Activated CD8-positive, alpha-beta memory T cell treated with anti-CD3 and anti-CD28 coated beads for 36 hours (primary cell): ENCODE results near the gene VWF. TPM values are rescaled to one million over a fixed set of nuclear protein-coding genes. Genes with fewer than 3 reads are reported as not detected.
"Not testable (repeated sequence)": the region's sequence is repeated elsewhere in the genome, so short reads cannot be mapped to it uniquely, and the experiment has no call there.

ENCODE experiments used
- CTCF ChIA-PET: fragments of 350-600 bp; sonication (Branson Sonifier 250); formaldehyde crosslinking; loops from one replicate; lab custom pipeline; 2021; ENCODE audit warnings: antibody characterized with exemption; lab: Charles Lee
- POLR2A ChIA-PET: fragments of 350-600 bp; sonication (Branson Sonifier 250); formaldehyde crosslinking; loops from one replicate; lab custom pipeline; 2021; ENCODE audit warnings: antibody characterized with exemption; lab: Charles Lee
- total RNA-seq, 2 experiments: library from RNA; stranded (reverse); gene quantifications; one replicate each; pipeline ENCODE4 v1.2.3, GENCODE V29; 2021

The VWF gene
- under 1 TPM; 0.04 TPM for total RNA-seq

GRCh38 chr12:6124411-6125309 lies at the start of gene VWF:
TSS of gene VWF (minus strand) at chr12:6124670. CDS start at chr12:6123196, 1,474 bp downstream.
- ChIA-PET POLR2A (no interaction called here), CTCF (interaction anchor here (0.6 kb wide), 1 partner anchor 46 kb away, joined by 3 read pairs; no protein-coding TSS in a partner anchor)

- POLR2A ChIA-PET = no interaction called here
- CTCF ChIA-PET = no interaction called here
Measured at GRCh38 chr12:6172862-6173261, 48.4 kb upstream of the VWF start.

DNA sequence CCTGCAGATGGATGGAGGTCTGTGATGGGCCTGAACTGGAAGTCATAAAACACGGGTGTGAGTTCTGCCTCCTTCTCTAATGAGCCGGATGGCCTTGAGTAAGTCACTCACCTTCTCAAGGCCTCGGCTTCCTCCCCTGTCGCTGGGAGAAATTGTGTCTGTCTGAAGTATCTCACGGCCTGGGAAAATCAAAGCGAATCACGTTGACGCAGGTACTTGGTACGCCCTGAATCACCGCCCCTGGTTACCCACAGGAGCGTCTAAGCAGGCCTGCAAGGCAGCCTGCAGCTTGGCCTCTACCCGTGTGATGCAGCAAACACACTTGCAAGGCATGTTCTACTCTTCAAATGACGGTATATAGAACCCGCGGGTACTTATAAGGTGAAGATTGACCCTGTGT lies 47.6 kb upstream of the VWF start:
- ChIA-PET POLR2A (no interaction called here), CTCF (no interaction called here)

DNA sequence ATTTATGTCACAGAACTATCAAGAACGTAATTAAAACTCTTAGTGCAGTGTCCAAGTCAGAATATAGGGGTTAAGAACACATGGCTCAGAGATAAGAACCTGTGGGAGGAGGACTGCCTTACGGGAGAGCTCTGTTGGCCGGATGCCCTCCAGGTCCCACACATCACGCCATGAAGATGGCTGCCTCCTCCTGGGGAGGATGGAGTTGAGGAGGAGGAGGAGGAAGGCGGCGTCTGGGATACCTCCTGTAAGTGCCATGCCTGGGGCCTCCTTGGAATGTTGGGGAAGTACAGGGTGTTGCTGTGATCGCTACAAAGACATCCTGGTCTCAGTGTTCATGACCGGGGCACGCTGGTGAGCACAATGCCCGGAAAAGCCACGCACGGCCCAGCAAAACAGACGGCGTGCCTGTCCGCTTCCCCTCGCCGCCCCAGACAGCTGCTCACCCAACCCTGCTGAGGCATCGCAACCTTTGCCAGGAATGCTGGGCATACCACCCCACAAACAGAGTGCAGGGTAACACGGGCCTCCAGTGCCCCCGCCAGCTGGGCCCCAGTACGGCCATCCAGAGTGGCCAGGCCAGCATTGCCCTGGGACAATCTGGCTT lies 47.0 kb upstream of the VWF start:
- ChIA-PET CTCF (interaction anchor here (0.6 kb wide), 2 partner anchors 32 to 114 kb away, joined by 3 read pairs; no protein-coding TSS in a partner anchor), POLR2A (no interaction called here)

DNA sequence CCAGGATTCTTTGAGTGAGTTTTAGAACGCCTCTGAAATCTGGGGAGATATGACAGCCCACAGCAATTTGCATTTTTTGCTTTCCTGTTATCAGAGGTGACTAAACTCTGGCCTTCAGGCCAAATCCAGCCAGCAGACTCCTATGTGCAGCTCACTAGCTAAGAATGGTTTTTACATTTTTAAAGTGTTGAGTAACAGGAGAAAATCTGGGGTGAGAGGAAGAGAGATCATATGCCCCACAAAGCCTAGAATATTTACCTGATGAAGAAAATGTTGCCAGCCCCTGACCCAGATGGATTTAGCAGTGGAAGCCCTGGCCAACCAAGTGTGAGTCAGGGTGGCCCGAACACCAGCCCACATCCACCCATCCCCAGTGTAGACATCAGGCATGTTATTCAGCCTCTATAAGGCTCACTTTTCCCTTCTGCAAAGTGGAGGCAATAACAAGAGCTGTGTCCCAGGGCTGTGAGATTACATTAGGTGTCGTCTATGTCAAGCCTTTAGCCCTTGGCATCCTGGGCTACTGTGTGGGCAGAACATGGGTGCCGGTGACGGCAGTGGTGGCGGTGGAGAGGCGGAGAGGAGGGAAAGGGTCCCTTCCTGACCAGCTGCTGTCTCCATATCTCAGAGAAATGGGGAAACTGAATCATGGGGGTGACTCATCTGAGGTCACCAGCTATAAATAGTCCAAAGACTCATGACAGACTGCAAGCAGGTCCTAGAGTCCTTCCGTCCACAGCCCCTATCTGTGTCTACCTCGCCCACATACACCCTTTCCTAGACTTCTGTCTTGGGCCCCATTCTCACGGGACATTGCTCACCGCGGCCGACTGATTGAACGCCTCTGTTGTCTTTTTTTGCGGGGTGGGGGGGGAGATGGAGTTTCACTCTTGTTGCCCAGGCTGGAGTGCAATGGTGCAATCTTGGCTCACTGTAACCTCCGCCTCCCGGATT lies 43.1 kb upstream of the VWF start:
- ChIA-PET CTCF (interaction anchor here (1.4 kb wide), 1 partner anchor 27 kb away, joined by 3 read pairs; no protein-coding TSS in a partner anchor), POLR2A (interaction anchor here (0.7 to 1.1 kb wide), 3 partner anchors 26 to 153 kb away, joined by 3 read pairs; no protein-coding TSS in a partner anchor)

- CTCF ChIA-PET = no interaction called here
- POLR2A ChIA-PET = interaction anchor here (1.1 kb wide), 1 partner anchor 154 kb away, joined by 3 read pairs; no protein-coding TSS in a partner anchor
Measured at GRCh38 chr12:6166808-6167207, 42.3 kb upstream of the VWF start.

- CTCF ChIA-PET = no interaction called here
Measured at GRCh38 chr12:6165395-6165794, 40.9 kb upstream of the VWF start.

DNA sequence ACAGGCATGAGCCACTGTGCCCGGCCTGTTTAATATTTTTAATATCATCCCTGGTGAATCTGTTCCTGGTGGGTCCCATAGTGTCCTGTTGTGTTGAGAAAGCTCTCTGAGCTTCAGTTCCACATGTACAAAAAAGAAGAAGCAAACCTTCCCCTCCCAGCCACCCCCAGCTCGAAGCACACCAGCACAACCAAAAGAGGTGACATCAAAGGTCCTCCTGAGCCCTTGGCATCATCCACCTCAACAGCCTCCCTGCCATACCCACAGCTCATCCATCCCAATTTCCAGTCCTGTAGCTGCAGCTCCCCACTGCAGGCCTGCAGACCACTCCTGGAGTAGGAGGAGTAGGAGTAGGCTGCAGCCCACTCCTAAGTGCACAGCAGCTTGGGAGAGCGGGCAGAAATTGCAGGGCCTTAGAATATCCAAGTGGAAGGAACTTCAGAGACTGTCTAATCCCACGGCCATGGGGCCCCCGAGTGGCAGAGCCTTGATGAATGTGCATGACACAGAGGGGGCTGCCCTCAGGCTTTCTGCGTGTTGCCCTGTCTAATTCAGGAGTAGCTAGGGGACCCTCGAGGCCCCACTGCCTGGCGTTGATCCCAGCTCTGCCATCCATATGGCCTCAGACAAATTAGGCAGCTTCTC lies 39.1 kb upstream of the VWF start:
- ChIA-PET CTCF (interaction anchor here (1.1 kb wide), 1 partner anchor 32 kb away, joined by 3 read pairs; no protein-coding TSS in a partner anchor), POLR2A (interaction anchor here (0.6 kb wide), 1 partner anchor 11 kb away, joined by 4 read pairs; no protein-coding TSS in a partner anchor)

More at GRCh38 chr12:6165395-6165794, 40.9 kb upstream of the VWF start:
- POLR2A ChIA-PET = no interaction called here

DNA sequence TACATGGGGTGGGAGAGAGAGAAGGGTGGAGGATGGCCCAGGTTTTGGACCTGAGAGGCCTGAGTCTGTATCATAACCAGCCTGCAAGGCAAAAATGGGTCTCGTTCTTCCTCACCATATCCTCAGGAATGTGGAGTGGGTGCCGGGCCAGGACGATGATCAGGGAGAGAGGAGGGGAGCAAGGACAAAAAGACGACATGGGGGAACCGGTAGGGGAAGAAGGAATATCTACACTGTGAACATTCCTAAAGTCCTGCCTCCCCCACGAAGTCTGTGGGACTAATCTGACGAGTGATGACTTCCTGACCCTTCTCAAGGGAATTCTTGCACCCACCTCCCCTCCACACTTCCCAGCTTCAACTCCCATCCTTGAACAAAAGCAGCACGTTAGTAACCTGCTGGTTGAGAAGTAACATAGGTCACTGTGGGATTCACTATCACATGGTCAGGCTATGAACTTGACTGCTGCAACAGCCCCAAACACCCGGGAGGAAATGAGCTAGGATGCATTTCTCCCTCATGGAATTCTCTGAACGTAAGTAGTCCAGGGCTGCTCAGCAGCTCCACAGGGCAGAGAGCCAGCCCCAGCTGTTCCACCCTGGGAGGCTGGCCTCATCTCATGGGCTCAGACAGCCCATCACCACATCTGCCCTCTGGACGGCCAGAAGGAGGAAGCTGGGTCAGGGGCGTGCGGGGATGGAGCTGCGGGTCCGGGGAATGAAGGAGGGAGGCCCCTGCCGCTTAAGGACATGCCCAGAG lies 36.8 kb upstream of the VWF start:
- ChIA-PET CTCF (no interaction called here), POLR2A (no interaction called here)

DNA sequence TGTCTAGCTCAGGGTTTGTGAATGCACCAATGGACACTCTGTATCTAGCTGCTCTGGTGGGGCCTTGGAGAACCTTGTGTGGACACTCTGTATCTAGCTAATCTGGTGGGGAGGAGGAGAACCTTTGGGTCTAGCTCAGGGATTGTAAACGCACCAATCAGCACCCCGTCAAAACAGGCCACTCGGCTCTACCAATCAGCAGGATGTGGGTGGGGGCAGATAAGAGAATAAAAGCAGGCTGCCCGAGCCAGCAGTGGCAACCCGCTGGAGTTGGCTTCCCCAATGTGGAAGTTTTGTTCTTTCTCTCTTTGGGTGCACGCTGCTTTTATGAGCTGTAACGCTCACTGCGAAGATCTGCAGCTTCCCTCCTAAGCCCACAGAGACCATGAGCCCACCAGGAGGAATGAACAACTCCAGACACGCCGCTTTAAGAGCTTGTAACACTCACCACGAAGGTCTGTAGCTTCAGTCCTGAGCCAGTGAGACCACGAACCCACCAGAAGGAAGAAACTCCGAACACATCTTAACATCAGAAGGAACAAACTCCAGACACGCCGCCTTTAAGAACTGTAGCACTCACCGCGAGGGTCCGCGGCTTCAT lies 35.7 kb upstream of the VWF start:
- POLR2A ChIA-PET, CTCF ChIA-PET: not testable (repeated sequence)

DNA sequence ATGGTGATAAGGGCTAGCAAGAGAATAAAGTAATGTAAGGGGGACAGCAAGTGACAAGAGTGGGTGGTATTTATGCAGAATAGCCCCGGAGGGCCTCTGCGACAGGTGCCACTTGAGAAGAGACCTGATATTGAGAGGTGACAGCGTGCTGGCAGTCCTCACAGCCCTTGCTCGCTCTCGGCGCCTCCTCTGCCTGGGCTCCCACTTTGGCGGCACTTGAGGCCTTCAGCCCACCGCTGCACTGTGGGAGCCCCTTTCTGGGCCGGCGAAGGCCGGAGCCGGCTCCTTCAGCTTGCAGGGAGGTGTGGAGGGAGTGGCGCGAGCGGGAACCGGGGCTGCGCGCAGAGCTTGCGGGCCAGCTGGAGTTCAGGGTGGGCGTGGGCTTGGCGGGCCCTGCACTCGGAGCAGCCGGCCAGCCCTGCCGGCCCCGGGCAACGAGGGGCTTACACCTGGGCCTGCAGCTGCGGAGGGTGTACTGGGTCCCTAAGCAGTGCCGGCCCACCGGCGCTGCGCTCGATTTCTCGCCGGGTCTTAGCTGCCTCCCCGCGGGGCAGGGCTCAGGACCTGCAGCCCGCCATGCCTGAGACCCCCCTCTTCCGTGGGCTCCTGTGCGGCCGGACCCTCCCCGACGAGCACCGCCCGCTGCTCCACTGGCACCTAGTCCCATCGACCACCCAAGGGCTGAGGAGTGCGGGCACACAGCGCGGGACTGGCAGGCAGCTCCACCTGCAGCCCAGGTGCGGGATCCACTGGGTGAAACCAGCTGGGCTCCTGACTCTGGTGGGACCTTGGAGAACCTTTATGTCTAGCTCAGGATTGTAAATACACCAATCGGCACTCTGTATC lies 34.9 kb upstream of the VWF start:
- POLR2A ChIA-PET = interaction anchor here (0.6 kb wide), 1 partner anchor 1021 kb away, joined by 5 read pairs; no protein-coding TSS in a partner anchor
- CTCF ChIA-PET = not testable (repeated sequence)

GRCh38 chr12:6158749-6159148 lies 34.3 kb upstream of the VWF start:
- POLR2A ChIA-PET = interaction anchor here (0.6 kb wide), 1 partner anchor 1021 kb away, joined by 5 read pairs; no protein-coding TSS in a partner anchor
- CTCF ChIA-PET = no interaction called here

DNA sequence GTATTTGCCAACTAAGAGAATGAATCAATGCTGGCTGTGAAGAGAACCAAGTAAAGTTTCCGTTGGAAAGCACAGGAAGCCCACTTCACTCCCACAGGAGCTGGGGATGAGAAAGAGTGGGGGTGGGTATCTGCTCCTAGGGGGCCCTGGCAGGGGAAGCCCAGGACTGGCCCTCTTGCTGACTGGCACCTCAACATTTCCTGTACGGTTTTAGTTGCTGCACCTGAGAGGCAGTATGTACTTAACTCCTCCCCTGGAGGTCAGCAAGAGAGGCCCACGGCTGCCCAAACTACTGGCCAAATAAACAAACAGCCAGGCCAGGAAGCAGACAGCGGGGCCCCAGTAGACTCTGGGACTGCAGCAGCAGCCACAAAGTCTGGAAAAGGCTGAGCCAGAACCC lies 33.8 kb upstream of the VWF start:
- CTCF ChIA-PET = no interaction called here
- POLR2A ChIA-PET = no interaction called here

GRCh38 chr12:6157482-6157881 lies 33.0 kb upstream of the VWF start:
- ChIA-PET CTCF (no interaction called here), POLR2A (no interaction called here)

- POLR2A ChIA-PET = no interaction called here
- CTCF ChIA-PET = interaction anchor here (0.7 kb wide), 1 partner anchor 41 kb away, joined by 4 read pairs; no protein-coding TSS in a partner anchor
Measured at GRCh38 chr12:6154730-6155459, 30.4 kb upstream of the VWF start.

GRCh38 chr12:6148722-6149121 lies 24.3 kb upstream of the VWF start:
- POLR2A ChIA-PET, CTCF ChIA-PET: not testable (repeated sequence)
